IMR-90 (cell line): ENCODE measurements around the gene PVALEF. TPM values are rescaled to one million over a fixed set of nuclear protein-coding genes. Genes with fewer than 3 reads are reported as not detected.

Experiments
- ATAC-seq: fragments of 200-7000 bp; cut with Tn5 transposase; 2 replicates; pipeline ENCODE4 v1.9.1; 2020; ENCODE audit warnings: low read depth, mild to moderate bottlenecking, moderate library complexity
- BruUV-seq: library from RNA; stranded (reverse); fragments of 400-500 nt; replicated peaks from 2 replicates; lab custom pipeline; 2021; lab: Mats Ljungman, UMichigan
- CTCF ChIA-PET: fragments of 300-600 bp; formaldehyde crosslinking; extraction: SDS; loops from one replicate; lab custom pipeline; 2021; ENCODE audit warnings: antibody characterized with exemption; lab: Yijun Ruan, JAX
- POLR2A ChIA-PET: fragments of 300-600 bp; sonication (Branson Sonifier 250); formaldehyde crosslinking; loops from one replicate; lab custom pipeline; 2022; ENCODE audit warnings: antibody characterized with exemption; ENCODE audit not compliant: unreplicated experiment; lab: Charles Lee
- DNase-seq: peaks from one replicate; pipeline ENCODE4 v3.0.0; 2013
- H2AFZ ChIP-seq: replicated peaks from 2 replicates; pipeline ENCODE3; 2013; ENCODE audit warnings: low read length, mild to moderate bottlenecking; ENCODE audit not compliant: poor library complexity
- H2AK5ac ChIP-seq: 2 replicates; pipeline ENCODE4 v1.6.1; 2013; ENCODE audit warnings: low read depth, low read length, inconsistent platforms
- H2AK9ac ChIP-seq: replicated peaks from 2 replicates; pipeline ENCODE3; 2013; ENCODE audit warnings: mild to moderate bottlenecking, low read depth, low read length, moderate library complexity; ENCODE audit not compliant: poor library complexity
- H2BK120ac ChIP-seq: 2 replicates; pipeline ENCODE4 v1.6.1; 2013; ENCODE audit warnings: low read depth, low read length, inconsistent platforms
- H2BK15ac ChIP-seq: 3 replicates; pipeline ENCODE4 v1.6.1; 2013; ENCODE audit warnings: low read depth, low read length, inconsistent platforms
- H2BK20ac ChIP-seq: 2 replicates; pipeline ENCODE4 v1.6.1; 2013; ENCODE audit warnings: low read depth, mild to moderate bottlenecking, inconsistent platforms, low read length, moderate library complexity
- H2BK5ac ChIP-seq: 2 replicates; pipeline ENCODE4 v1.6.1; 2013; ENCODE audit warnings: mild to moderate bottlenecking, low read depth, low read length, inconsistent platforms; ENCODE audit not compliant: poor library complexity, severe bottlenecking
- H3K14ac ChIP-seq: replicated peaks from 2 replicates; pipeline ENCODE4 v1.6.1; 2013; ENCODE audit warnings: low read depth, low read length, inconsistent platforms
- H3K18ac ChIP-seq: 2 replicates; pipeline ENCODE4 v1.6.1; 2013; ENCODE audit warnings: low read depth, low read length, control low read depth
- H3K23ac ChIP-seq: 2 replicates; pipeline ENCODE4 v1.6.1; 2013; ENCODE audit warnings: low read depth, low read length, inconsistent platforms
- H3K27ac ChIP-seq: 2 replicates; pipeline ENCODE4 v1.5.1; 2013; ENCODE audit warnings: mild to moderate bottlenecking, control low read depth, low read length; ENCODE audit not compliant: insufficient read depth
- H3K27me3 ChIP-seq: 2 replicates; pipeline ENCODE4 v1.6.1; 2013; ENCODE audit warnings: low read length; ENCODE audit not compliant: control insufficient read depth, insufficient read depth
- H3K36me3 ChIP-seq: 2 replicates; pipeline ENCODE4 v1.6.1; 2013; ENCODE audit warnings: low read length, mixed read lengths; ENCODE audit not compliant: control insufficient read depth, insufficient read depth
- H3K4ac ChIP-seq: 2 replicates; pipeline ENCODE4 v1.6.1; 2013; ENCODE audit warnings: low read depth, low read length, inconsistent platforms
- H3K4me1 ChIP-seq: 2 replicates; pipeline ENCODE4 v1.6.1; 2013; ENCODE audit warnings: low read length, mixed read lengths; ENCODE audit not compliant: control insufficient read depth, insufficient read depth
- H3K4me2 ChIP-seq: 2 replicates; pipeline ENCODE4 v1.6.1; 2013; ENCODE audit warnings: low read depth, mild to moderate bottlenecking, control low read depth, low read length, moderate library complexity
- H3K4me3 ChIP-seq: 2 replicates; pipeline ENCODE4 v1.5.1; 2013; ENCODE audit warnings: low read depth, mild to moderate bottlenecking, control low read depth, low read length, moderate library complexity; ENCODE audit not compliant: insufficient read depth
- H3K56ac ChIP-seq: 2 replicates; pipeline ENCODE4 v1.6.1; 2013; ENCODE audit warnings: low read length, inconsistent platforms; ENCODE audit not compliant: insufficient read depth; ENCODE audit errors: extremely low read depth
- H3K79me1 ChIP-seq, 2 experiments: 2 replicates each; pipeline ENCODE4 v1.6.1; 2013; ENCODE audit warnings: low read length in 2 of 2, inconsistent platforms in 1 of 2, low read depth in 1 of 2
- H3K9ac ChIP-seq: 2 replicates; pipeline ENCODE4 v1.6.1; 2013; ENCODE audit warnings: low read depth, low read length, control low read depth
- H3K9me1 ChIP-seq: 2 replicates; pipeline ENCODE4 v1.6.1; 2013; ENCODE audit warnings: low read length, inconsistent platforms; ENCODE audit not compliant: insufficient read depth
- H3K9me3 ChIP-seq: 2 replicates; pipeline ENCODE4 v1.6.1; 2013; ENCODE audit warnings: low read length; ENCODE audit not compliant: control insufficient read depth, insufficient read depth
- H4K20me1 ChIP-seq: 2 replicates; pipeline ENCODE4 v1.6.1; 2013; ENCODE audit warnings: low read length, inconsistent platforms; ENCODE audit not compliant: insufficient read depth
- H4K5ac ChIP-seq: 2 replicates; pipeline ENCODE4 v1.6.1; 2013; ENCODE audit warnings: mild to moderate bottlenecking, low read depth, low read length, control low read depth
- H4K8ac ChIP-seq, 2 experiments: 2 replicates each; pipeline ENCODE4 v1.6.1; 2013; ENCODE audit warnings: low read depth in 2 of 2, low read length in 2 of 2, control low read depth in 1 of 2, inconsistent platforms in 1 of 2
- H4K91ac ChIP-seq: 2 replicates; pipeline ENCODE4 v1.6.1; 2013; ENCODE audit warnings: low read depth, low read length, inconsistent platforms; ENCODE audit not compliant: insufficient read depth
- CHD1 ChIP-seq: IDR thresholded peaks from 2 replicates; pipeline ENCODE4 v1.6.1; 2012; ENCODE audit warnings: low read depth, low read length, improper control_type of control experiment
- MAFK ChIP-seq: IDR thresholded peaks from 2 replicates; pipeline ENCODE4 v1.6.1; 2012; ENCODE audit warnings: low read depth, low read length, improper control_type of control experiment
- WGBS, 2 experiments: methylation state at CpG; one replicate each; pipeline versions ENCODE4 v1.1.5 to v1.1.7; 2013; ENCODE audit warnings: missing lambda C conversion rate in 2 of 2; ENCODE audit not compliant: insufficient read length in 1 of 2; ENCODE audit errors: extremely low coverage in 2 of 2; 5-methylcytosine and 5-hydroxymethylcytosine counted together
- dilution Hi-C: fragments of 300-500 bp; cut with HindIII; formaldehyde crosslinking; loops from one replicate; pipeline ENCODE4 v1.14.3; 2018; ENCODE audit warnings: low sequenced_read_pairs; ENCODE audit not compliant: unreplicated experiment
- in situ Hi-C: fragments of 300-500 bp; cut with MboI; formaldehyde crosslinking; loops from 3 replicates; pipeline ENCODE4 v1.14.3; 2019; ENCODE audit warnings: low sequenced_read_pairs, inconsistent platforms, mixed read lengths
- intact Hi-C: fragments of 100-400 bp; cut with micrococcal nuclease; formaldehyde crosslinking; loops from 2 replicates; pipeline ENCODE4 v1.10.0; 2022
- polyA plus RNA-seq, 3 experiments: library from polyadenylated mRNA; depleted of rRNA; stranded (reverse); fragments of >200 nt; gene quantifications; 2 replicates each; pipeline ENCODE4 v1.2.3, GENCODE V29; 2012; ENCODE audit warnings: low replicate concordance in 1 of 3
- total RNA-seq: library from RNA; depleted of rRNA; stranded (reverse); fragments of >200 nt; gene quantifications from 2 replicates; pipeline ENCODE4 v1.2.3, GENCODE V29; 2012

Gene PVALEF
- total and polyA plus RNA-seq, 2 of the 4 experiments (the other 2 are of a cell fraction): not detected

DNA sequence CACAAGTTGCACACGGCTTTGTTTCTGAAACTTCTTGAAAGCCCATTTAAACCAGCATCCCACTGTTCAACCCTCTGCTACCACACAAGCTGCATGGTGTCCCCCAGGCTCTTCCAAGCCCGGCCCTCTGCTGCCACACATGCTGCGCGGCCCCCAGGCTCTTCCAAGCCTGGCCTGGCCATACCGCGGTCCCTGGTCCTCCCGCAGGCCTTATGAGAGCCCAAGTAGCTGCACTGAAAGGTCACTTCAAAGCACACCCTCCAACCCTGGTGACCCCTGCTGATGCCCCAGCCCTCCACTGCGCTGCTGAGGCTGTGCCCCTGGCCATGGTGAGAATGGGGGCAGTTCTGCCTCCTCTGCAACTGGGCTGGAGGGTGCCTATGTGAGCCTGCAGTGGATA, 25.9 kb upstream of the PVALEF start:
- BruUV-seq: no TSS peak
- no peak overlapping the region for H3K27ac ChIP-seq

More for the DNA sequence above, 25.9 kb upstream of the PVALEF start:
- Histone ChIP-seq H3K18ac (no peak overlapping the region), H3K9me1 (peaks cover 3% of the 10 kb centered on the region; the same call in 1 of the 2 replicates), H3K9me3 (no peaks in the 10 kb centered on the region), H3K4me2 (no peak overlapping the region), H3K14ac (no peak overlapping the region), H4K20me1 (no peaks in the 10 kb centered on the region), H2AFZ (no peak overlapping the region), H4K5ac (no peak overlapping the region), H3K4me1 (no peaks in the 10 kb centered on the region), H3K56ac (no peak overlapping the region), H3K23ac (no peak overlapping the region), H3K9ac (no peak overlapping the region), H3K27me3 (peaks cover 13% of the 10 kb centered on the region; the same call in 1 of the 2 replicates), H2AK9ac (no peak overlapping the region), H2AK5ac (no peak overlapping the region), H2BK5ac (no peak overlapping the region), H2BK15ac (no peak overlapping the region), H2BK20ac (no peak overlapping the region), H3K4ac (no peak overlapping the region), H4K8ac (no peak overlapping the region), H2BK120ac (no peak overlapping the region), H3K4me3 (no peak overlapping the region), H3K36me3 (no peaks in the 10 kb centered on the region), H3K79me1 (no peaks in the 10 kb centered on the region), H4K91ac (no peak overlapping the region)
- ChIA-PET CTCF (no interaction called here), POLR2A (no interaction called here)
- in situ Hi-C loops (no loop called here), dilution Hi-C loops (no loop called here), intact Hi-C loops (no loop called here)
- no peak for DNase-seq
- TF ChIP-seq MAFK (no peak), CHD1 (no peak)
- no peak for ATAC-seq
- 61% methylated on average over 4 of the region's 8 CpGs; no CpG with 5 or more reads in 1 of the 2 experiments for WGBS, 2 experiments
